Mesenchymal stem cell (in vitro differentiated cells and primary cell): ENCODE results near the gene ISOC1.

Experiments used
- DNase-seq: peaks from one replicate; pipeline ENCODE4 v3.0.0-alpha.2; 2013
- H2AFZ ChIP-seq: one replicate; pipeline ENCODE4 v1.6.1; 2013; ENCODE audit warnings: low read depth, mild to moderate bottlenecking, control low read depth, inconsistent platforms, low read length, moderate library complexity
- H2AK5ac ChIP-seq: 2 replicates; pipeline ENCODE4 v1.6.1; 2013; ENCODE audit warnings: low read length, moderate library complexity, mild to moderate bottlenecking, inconsistent platforms; ENCODE audit not compliant: severe bottlenecking
- H2BK120ac ChIP-seq: one replicate; pipeline ENCODE4 v1.6.1; 2013; ENCODE audit warnings: low read depth, mild to moderate bottlenecking, inconsistent platforms, low read length, moderate library complexity
- H2BK12ac ChIP-seq, 2 experiments: one replicate each; pipeline ENCODE4 v1.6.1; 2013; ENCODE audit warnings: inconsistent platforms in 2 of 2, low read length in 2 of 2, mild to moderate bottlenecking in 2 of 2, moderate library complexity in 2 of 2, control low read depth in 1 of 2
- H2BK15ac ChIP-seq: one replicate; pipeline ENCODE4 v1.6.1; 2013; ENCODE audit warnings: mild to moderate bottlenecking, low read depth, inconsistent platforms; ENCODE audit not compliant: poor library complexity, severe bottlenecking
- H2BK5ac ChIP-seq: 2 replicates; pipeline ENCODE4 v1.6.1; 2013; ENCODE audit warnings: low read depth, mild to moderate bottlenecking, low read length, control low read depth, inconsistent platforms; ENCODE audit not compliant: poor library complexity, severe bottlenecking
- H3K14ac ChIP-seq, 2 experiments: one replicate each; pipeline ENCODE4 v1.6.1; 2013; ENCODE audit warnings: inconsistent platforms in 2 of 2, low read length in 2 of 2, control low read depth in 1 of 2, mild to moderate bottlenecking in 1 of 2, moderate library complexity in 1 of 2
- H3K18ac ChIP-seq, 2 experiments: one replicate each; pipeline ENCODE4 v1.6.1; 2013; ENCODE audit warnings: inconsistent platforms in 2 of 2, low read length in 2 of 2, control low read depth in 1 of 2, low read depth in 1 of 2, mild to moderate bottlenecking in 1 of 2
- H3K23ac ChIP-seq, 2 experiments: one replicate each; pipeline ENCODE4 v1.6.1; 2013; ENCODE audit warnings: inconsistent platforms in 2 of 2, low read length in 2 of 2, mild to moderate bottlenecking in 2 of 2, moderate library complexity in 2 of 2, control low read depth in 1 of 2
- H3K27ac ChIP-seq: 2 replicates; pipeline ENCODE4 v1.5.1; 2013; ENCODE audit warnings: mild to moderate bottlenecking, moderate library complexity, low read length, control low read depth, inconsistent platforms; ENCODE audit not compliant: poor library complexity, severe bottlenecking
- H3K27me3 ChIP-seq, 2 experiments: 2 replicates each; pipeline versions ENCODE4 v1.6.1 to v1.7.0; 2013; ENCODE audit warnings: low read length in 2 of 2, mild to moderate bottlenecking in 2 of 2, moderate library complexity in 2 of 2, control low read depth in 1 of 2, inconsistent platforms in 1 of 2; ENCODE audit not compliant: control insufficient read depth in 1 of 2, insufficient read depth in 1 of 2
- H3K36me3 ChIP-seq, 2 experiments: 2 replicates each; pipeline versions ENCODE4 v1.6.1 to v1.7.0; 2013; ENCODE audit warnings: low read length in 2 of 2, control low read depth in 1 of 2, inconsistent platforms in 1 of 2, low read depth in 1 of 2, mild to moderate bottlenecking in 1 of 2; ENCODE audit not compliant: insufficient read depth in 2 of 2, control insufficient read depth in 1 of 2
- H3K4ac ChIP-seq, 2 experiments: one replicate each; pipeline ENCODE4 v1.6.1; 2013; ENCODE audit warnings: inconsistent platforms in 2 of 2, low read length in 2 of 2, mild to moderate bottlenecking in 2 of 2, moderate library complexity in 2 of 2, control low read depth in 1 of 2, low read depth in 1 of 2
- H3K4me1 ChIP-seq: 2 replicates; pipeline ENCODE4 v1.6.1; 2013; ENCODE audit warnings: low read depth, low read length, control low read depth; ENCODE audit not compliant: control insufficient read depth, insufficient read depth
- H3K4me2 ChIP-seq: 2 replicates; pipeline ENCODE4 v1.6.1; 2013; ENCODE audit warnings: low read length, mild to moderate bottlenecking, inconsistent platforms; ENCODE audit not compliant: poor library complexity, severe bottlenecking
- H3K4me3 ChIP-seq, 2 experiments: 2 replicates each; pipeline versions ENCODE4 v1.5.1 to v1.7.0; 2013; ENCODE audit warnings: low read length in 2 of 2, mild to moderate bottlenecking in 2 of 2, control low read depth in 1 of 2, low read depth in 1 of 2; ENCODE audit not compliant: insufficient read depth in 1 of 2
- H3K79me1 ChIP-seq: replicated peaks from 2 replicates; pipeline ENCODE4 v1.6.1; 2013; ENCODE audit warnings: mild to moderate bottlenecking, control low read depth, low read length, inconsistent platforms; ENCODE audit not compliant: poor library complexity, severe bottlenecking
- H3K9ac ChIP-seq: 2 replicates; pipeline ENCODE4 v1.7.0; 2013; ENCODE audit warnings: mild to moderate bottlenecking, low read length, moderate library complexity
- H3K9me3 ChIP-seq: 2 replicates; pipeline ENCODE4 v1.7.0; 2013; ENCODE audit warnings: mild to moderate bottlenecking, low read length; ENCODE audit not compliant: control insufficient read depth
- H4K8ac ChIP-seq: one replicate; pipeline ENCODE4 v1.6.1; 2013; ENCODE audit warnings: inconsistent platforms, mild to moderate bottlenecking, low read length, moderate library complexity
- H4K91ac ChIP-seq: one replicate; pipeline ENCODE4 v1.6.1; 2013; ENCODE audit warnings: mild to moderate bottlenecking, low read length, inconsistent platforms
- whole genome bisulfite sequencing: methylation state at CpG from one replicate; pipeline ENCODE4 v1.1.7; 2013; ENCODE audit warnings: mixed read lengths; 5-methylcytosine and 5-hydroxymethylcytosine counted together

Gene ISOC1

GRCh38 chr5:129122560-129122959, 28.0 kb downstream of the ISOC1 start:
- Histone ChIP-seq H3K36me3 (no peaks in the 10 kb centered on the region), H3K79me1 (no peaks in the 10 kb centered on the region), H3K9ac (no peak overlapping the region), H3K4me3 (no peak overlapping the region), H2AK5ac (no peak overlapping the region), H4K8ac (no peak overlapping the region), H2BK120ac (no peak overlapping the region), H3K23ac (no peak overlapping the region), H2AFZ (no peak overlapping the region), H3K18ac (no peak overlapping the region), H2BK5ac (no peak overlapping the region), H2BK15ac (no peak overlapping the region), H3K9me3 (no peaks in the 10 kb centered on the region), H4K91ac (no peak overlapping the region), H3K4me1 (no peaks in the 10 kb centered on the region), H3K27me3 (no peaks in the 10 kb centered on the region), H3K4me2 (no peak overlapping the region), H3K14ac (no peak overlapping the region), H3K4ac (no peak overlapping the region), H2BK12ac (no peak overlapping the region), H3K27ac (no peak overlapping the region)
- no peak for DNase-seq

GRCh38 chr5:129124608-129125007, 30.1 kb downstream of the ISOC1 start:
- Histone ChIP-seq H3K4me2 (no peak overlapping the region), H3K79me1 (no peaks in the 10 kb centered on the region), H2BK5ac (no peak overlapping the region), H4K91ac (no peak overlapping the region), H3K27ac (no peak overlapping the region), H3K4me1 (no peaks in the 10 kb centered on the region), H3K27me3 (no peaks in the 10 kb centered on the region), H3K9me3 (no peaks in the 10 kb centered on the region), H2BK120ac (no peak overlapping the region), H3K4me3 (no peak overlapping the region), H3K14ac (no peak overlapping the region), H2BK12ac (no peak overlapping the region), H3K23ac (no peak overlapping the region), H3K36me3 (no peaks in the 10 kb centered on the region), H4K8ac (no peak overlapping the region), H2BK15ac (no peak overlapping the region), H2AFZ (no peak overlapping the region), H3K18ac (no peak overlapping the region), H3K9ac (no peak overlapping the region), H3K4ac (no peak overlapping the region), H2AK5ac (no peak overlapping the region)
- DNase-seq = no peak
- 78% methylated on average over 1 of the region's 1 CpG for WGBS

GRCh38 chr5:129125819-129126218, 31.3 kb downstream of the ISOC1 start:
- no peaks in the 10 kb centered on the region for H3K27me3 ChIP-seq
- H2BK15ac ChIP-seq = no peak overlapping the region
- no peaks in the 10 kb centered on the region for H3K36me3 ChIP-seq
- no peaks in the 10 kb centered on the region for H3K79me1 ChIP-seq
- no peak overlapping the region for H2AFZ ChIP-seq
- H3K18ac ChIP-seq = no peak overlapping the region
- H3K27ac ChIP-seq = no peak overlapping the region
- DNase-seq = no peak
- H4K91ac ChIP-seq = no peak overlapping the region
- H4K8ac ChIP-seq = no peak overlapping the region
- no peak overlapping the region for H3K23ac ChIP-seq
- no peak overlapping the region for H3K4me2 ChIP-seq
- 100% methylated on average over 1 of the region's 2 CpGs for WGBS
- H2BK120ac ChIP-seq = no peak overlapping the region
- no peak overlapping the region for H2BK5ac ChIP-seq
- H2BK12ac ChIP-seq = no peak overlapping the region
- no peak overlapping the region for H3K4ac ChIP-seq
- no peaks in the 10 kb centered on the region for H3K9me3 ChIP-seq
- no peaks in the 10 kb centered on the region for H3K4me1 ChIP-seq
- H3K4me3 ChIP-seq = no peak overlapping the region
- H3K9ac ChIP-seq = no peak overlapping the region
- H3K14ac ChIP-seq = no peak overlapping the region
- no peak overlapping the region for H2AK5ac ChIP-seq

GRCh38 chr5:129133553-129133952, 39.0 kb downstream of the ISOC1 start:
- 25% methylated on average over 1 of the region's 1 CpG for WGBS
- H3K4me2 ChIP-seq = no peak overlapping the region
- H3K36me3 ChIP-seq = no peaks in the 10 kb centered on the region
- H2AK5ac ChIP-seq = no peak overlapping the region
- no peak overlapping the region for H3K18ac ChIP-seq
- no peak for DNase-seq
- H3K23ac ChIP-seq = no peak overlapping the region
- H3K9ac ChIP-seq = no peak overlapping the region
- no peak overlapping the region for H2BK5ac ChIP-seq
- no peaks in the 10 kb centered on the region for H3K4me1 ChIP-seq
- no peak overlapping the region for H3K4me3 ChIP-seq
- H3K27me3 ChIP-seq = no peaks in the 10 kb centered on the region
- no peak overlapping the region for H4K91ac ChIP-seq
- H2BK120ac ChIP-seq = no peak overlapping the region
- H3K14ac ChIP-seq = no peak overlapping the region
- no peak overlapping the region for H3K27ac ChIP-seq
- H2BK15ac ChIP-seq = no peak overlapping the region
- H4K8ac ChIP-seq = no peak overlapping the region
- H2AFZ ChIP-seq = no peak overlapping the region
- no peak overlapping the region for H2BK12ac ChIP-seq
- H3K9me3 ChIP-seq = no peaks in the 10 kb centered on the region
- no peaks in the 10 kb centered on the region for H3K79me1 ChIP-seq
- H3K4ac ChIP-seq = no peak overlapping the region
